OCI-LY1 (cell line): ENCODE measurements around the gene ALS2CL.

Experiments used
- CTCF ChIP-seq: fragments of 200-600 bp; sonication (generic), shearing (Covaris generic); IDR thresholded peaks from 2 replicates; pipeline ENCODE4 v1.5.1; 2017; ENCODE audit warnings: mild to moderate bottlenecking, antibody characterized with exemption, low read length, moderate library complexity, mixed read lengths
- EZH2 ChIP-seq: fragments of 200-600 bp; sonication (generic), shearing (Covaris generic); IDR thresholded peaks from 2 replicates; pipeline ENCODE4 v1.8.0; 2017; ENCODE audit warnings: borderline replicate concordance, mixed run types, mild to moderate bottlenecking, antibody characterized with exemption, low read length, moderate library complexity, mixed read lengths

- TF ChIP-seq CTCF (no peak), EZH2 (no peak)
Measured at GRCh38 chr3:46713898-46714552, 20.5 kb upstream of the ALS2CL start.
